ENCODE results near the gene TMEM123.
"Not testable (repeated sequence)": the region's sequence is repeated elsewhere in the genome, so short reads cannot be mapped to it uniquely, and the experiment has no call there.

The TMEM123 gene

DNA sequence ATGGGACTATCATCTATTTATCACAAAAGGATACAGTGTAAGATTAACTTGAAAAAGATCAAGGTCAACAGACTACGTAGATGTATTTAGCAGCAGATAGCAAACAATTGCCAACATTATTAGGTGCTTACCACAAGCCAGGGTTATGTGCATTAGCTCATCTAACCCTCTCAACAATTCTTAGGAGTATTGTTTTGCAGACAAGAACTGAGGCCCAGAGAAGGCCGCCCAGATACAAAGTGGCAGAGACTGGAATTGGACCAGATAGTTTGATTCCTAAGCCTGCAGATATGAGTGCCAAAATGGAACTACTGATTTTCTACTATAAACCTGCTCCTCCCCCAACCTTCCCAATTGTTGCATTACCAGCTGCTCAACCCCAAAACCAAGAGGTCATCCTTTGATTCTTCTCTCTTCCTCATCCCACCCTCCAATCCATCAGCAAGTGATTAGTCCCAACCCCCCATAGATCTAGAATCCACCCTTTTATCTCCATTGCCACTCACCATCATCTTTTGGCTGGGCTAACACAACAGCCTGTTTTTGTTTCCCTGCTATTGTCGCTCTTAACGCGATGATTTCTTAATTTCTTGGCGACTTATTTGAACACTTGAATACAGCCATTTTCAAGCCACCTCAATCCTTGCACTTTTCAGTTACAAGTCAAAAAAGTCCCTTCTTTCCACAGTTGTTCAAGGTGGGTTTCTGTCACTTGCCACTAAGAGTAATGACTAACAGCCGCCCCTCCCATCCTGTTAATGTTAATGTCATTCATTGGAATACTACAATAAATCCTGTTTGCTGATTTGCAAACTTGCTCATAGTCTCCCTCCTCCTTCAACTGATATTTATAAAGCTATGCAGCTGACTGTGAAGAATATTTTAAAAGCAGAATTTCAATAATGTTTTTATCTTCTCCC, 2.7 kb downstream of the TMEM123 start:
- no peak for DNase-seq (ENCODE audit: low read depth in 1 of 2, low spot score in 1 of 2)

DNA sequence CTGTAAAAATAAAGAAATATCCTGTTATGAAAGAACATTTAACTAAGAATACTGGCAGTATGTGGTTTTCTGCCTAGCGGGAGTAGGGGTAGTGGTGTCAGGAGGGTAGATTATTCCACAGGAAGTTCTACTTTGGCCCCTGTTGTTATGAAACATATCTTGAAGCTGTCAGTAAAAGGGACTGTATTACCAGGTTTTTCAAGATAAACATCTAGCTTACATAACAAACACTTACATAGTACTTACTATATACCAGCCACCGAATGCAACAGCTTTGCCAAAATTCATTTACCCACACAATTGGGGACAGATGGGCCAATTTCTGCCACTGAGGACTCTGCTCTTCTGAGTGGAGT, 3.7 kb downstream of the TMEM123 start:
- no peak for DNase-seq (ENCODE audit: low read depth in 1 of 2, low spot score in 1 of 2)

DNA sequence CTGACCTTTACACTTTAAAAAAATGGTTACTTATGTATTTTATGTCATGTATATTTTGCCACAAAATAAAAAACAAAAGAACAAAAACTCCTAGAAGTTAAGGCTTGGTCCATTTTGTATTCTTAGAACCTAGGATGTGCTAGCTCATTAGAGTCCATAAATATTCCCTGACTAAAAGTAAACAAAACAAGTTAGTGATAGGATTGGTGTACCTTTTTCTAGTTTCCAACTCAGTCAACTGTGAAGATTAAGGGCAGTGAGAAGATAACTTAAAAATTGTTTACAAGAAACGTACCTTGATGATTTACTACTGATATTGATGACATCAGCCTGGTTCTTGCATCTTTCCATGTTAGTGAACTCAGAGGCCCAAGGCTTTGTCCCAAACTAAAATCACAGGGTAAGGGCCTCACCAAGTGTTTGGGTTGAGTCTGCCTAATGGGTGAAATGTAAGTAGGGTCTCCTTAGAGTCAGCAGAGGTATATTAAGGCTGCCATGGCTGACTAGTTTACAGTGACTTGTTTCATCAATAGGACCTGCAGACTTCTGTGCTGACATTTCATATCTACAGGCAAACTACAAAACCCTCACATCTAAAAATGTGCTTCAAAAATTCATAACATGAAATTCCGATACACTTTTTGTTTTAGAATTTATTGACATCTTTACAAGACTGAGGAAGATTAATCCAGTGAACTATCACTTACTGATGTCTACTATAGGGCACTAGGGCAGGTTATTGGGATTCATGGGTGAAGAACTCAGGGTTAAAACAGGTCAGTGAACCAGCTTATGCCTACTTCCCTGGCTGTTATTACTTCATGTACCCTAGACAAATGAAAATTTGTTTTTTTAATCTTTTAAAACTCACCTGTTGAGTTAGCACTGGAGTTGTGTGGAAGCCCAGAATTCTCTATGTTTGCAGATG, 4.4 kb downstream of the TMEM123 start:
- no peak for DNase-seq (ENCODE audit: low read depth in 1 of 2, low spot score in 1 of 2)

DNA sequence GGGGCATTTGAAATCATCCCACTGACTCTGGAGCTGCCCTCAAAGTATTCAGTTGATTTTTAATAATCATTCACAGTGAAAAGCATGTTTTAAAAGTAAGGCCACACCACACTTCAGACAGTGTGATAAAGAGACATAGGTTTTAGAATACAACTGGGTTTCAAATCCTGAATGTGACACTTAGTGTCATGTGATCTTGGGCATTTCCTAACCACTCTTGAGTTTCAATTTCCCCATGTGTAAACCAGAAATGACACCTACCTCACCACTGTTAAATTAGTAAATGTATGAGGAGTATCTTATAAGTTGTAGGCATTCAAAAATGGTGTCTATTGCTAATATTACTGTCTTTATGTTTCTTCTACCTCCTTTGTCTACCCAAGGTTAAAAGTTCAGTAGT, 5.4 kb downstream of the TMEM123 start:
- no peak for DNase-seq (ENCODE audit: low read depth in 1 of 2, low spot score in 1 of 2)

DNA sequence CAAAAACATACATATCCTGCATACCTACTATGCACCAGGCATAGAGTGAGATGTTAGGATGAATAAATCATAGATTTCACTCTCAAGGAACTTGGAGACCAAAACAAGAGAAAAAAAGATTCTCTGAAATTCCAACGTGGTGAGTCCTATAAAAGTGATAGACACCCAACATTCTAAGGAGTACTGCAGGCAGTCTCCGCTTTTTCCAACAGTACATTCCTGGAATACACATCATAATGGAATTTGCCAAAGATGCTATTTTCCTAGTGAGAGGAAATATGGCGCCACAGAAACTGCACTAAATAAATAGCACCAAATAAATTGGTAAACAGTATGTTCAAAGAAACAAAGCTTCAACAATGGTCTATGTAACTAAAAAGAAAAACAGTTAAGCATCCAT, 6.0 kb downstream of the TMEM123 start:
- DNase-seq (ENCODE audit: low read depth in 1 of 2, low spot score in 1 of 2) = no peak

DNA sequence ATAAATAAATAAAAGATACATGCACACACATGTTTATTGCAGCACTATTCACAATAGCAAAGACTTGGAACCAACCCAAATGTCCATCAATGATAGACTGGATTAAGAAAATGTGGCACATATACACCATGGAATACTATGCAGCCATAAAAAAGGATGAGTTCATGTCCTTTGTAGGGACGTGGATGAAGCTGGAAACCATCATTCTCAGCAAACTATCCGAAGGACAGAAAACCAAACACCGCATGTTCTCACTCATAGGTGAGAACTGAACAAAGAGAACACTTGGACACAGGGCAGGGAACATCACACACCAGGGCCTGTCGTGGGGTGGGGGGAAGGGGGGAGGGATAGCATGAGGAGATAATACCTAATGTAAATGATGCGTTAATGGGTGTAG, 7.9 kb downstream of the TMEM123 start:
- DNase-seq (ENCODE audit: low read depth in 1 of 2, low spot score in 1 of 2) = not testable (repeated sequence)

DNA sequence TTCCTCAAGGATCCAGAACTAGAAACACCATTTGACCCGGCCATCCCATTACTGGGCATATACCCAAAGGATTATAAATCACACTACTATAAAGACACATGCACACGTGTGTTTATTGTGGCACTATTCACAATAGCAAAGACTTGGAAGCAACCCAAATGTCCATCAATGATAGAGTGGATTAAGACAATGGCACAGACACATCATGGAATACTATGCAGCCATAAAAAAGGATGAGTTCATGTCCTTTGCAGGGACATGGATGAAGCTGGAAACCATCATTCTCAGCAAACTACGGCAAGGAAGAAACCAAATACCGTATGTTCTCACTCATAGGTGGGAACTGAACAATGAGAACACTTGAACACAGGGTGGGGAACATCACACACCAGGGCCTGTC, 8.4 kb downstream of the TMEM123 start:
- DNase-seq (ENCODE audit: low read depth in 1 of 2, low spot score in 1 of 2) = not testable (repeated sequence)

DNA sequence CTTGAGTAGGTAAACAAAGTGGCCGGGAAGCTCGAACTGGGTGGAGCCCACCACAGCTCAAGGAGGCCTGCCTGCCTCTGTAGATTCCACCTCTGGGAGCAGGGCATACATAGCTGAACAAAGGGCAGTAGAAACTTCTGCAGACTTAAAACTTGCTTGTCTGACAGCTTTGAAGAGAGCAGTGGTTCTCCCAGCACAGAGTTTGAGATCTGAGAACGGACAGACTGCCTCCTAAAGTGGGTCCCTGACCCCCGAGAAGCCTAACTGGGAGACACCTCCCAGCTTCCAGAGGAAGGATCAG, 13.6 kb downstream of the TMEM123 start:
- not testable (repeated sequence) for DNase-seq (ENCODE audit: low read depth in 1 of 2, low spot score in 1 of 2)

DNA sequence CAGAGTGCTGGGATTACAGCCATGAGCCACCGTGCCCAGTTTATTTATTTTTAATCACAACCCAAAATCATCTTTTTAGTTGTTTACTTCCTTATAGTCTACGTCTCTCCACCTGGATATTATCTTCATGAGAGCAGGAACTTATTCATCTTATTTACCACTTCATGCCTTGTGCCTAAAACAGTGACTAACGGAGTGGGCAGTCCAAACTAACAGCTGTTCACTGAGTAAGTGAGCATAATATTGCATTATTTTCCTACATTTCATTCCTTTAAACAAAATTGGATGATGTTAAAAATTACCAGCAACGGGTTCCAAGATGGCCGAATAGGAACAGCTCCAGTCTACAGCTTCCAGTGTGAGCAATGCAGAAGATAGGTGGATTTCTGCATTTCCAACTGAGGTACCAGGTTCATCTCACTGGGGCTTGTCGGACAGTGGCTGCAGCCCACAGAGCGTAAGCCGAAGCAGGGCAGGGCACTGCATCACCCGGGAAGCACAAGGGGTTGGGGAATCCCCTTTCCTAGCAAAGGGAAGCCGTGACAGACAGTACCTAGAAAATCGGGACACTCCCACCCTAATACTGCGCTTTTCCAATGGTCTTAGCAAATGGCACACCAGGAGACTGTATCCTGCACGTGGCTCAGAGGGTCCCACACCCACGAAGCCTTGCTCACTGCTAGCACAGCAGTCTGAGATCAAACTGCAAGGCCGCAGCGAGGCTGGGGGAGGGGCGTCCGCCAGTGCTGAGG, 14.1 kb downstream of the TMEM123 start:
- DNase-seq (ENCODE audit: low read depth in 1 of 2, low spot score in 1 of 2) = no peak

DNA sequence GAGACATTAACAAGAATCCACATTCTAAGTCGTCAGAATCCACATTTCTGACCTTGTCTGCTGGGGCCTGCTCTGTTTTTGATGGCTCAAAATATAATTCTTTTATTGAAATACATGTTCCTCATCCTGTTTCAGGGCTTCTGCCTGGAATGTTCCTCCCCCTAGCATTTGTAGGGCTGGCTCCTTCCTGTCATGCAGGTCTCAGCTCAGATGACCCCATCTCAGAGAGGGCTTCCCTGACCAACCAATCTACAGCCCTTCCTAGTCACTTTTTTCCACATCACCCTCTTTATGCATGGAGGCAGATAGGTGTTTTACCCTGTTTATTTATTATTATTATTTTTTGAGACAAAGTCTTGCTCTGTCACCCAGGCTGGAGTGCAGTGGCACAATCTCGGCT, 14.8 kb downstream of the TMEM123 start:
- no peak for DNase-seq (ENCODE audit: low read depth in 1 of 2, low spot score in 1 of 2)

DNA sequence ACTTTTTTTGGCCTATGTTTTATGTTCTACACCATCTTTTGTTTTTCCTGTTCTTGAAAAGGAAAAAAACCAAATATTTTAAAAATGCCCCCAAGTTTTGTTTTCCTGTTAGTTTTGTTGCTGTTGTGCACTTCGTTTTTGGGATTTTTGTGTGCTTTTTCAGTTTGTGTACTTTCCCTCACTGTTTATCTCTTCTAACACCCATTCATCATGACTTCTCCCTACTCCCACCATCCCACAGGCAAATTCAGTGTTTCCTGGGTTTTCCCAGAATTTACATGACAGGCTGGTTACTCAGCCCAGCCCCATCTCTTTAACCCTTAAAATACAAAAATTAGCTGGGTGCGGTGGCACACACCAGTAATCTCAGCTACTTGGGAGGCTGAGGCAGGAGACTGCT, 15.6 kb downstream of the TMEM123 start:
- DNase-seq (ENCODE audit: low read depth in 1 of 2, low spot score in 1 of 2) = no peak

DNA sequence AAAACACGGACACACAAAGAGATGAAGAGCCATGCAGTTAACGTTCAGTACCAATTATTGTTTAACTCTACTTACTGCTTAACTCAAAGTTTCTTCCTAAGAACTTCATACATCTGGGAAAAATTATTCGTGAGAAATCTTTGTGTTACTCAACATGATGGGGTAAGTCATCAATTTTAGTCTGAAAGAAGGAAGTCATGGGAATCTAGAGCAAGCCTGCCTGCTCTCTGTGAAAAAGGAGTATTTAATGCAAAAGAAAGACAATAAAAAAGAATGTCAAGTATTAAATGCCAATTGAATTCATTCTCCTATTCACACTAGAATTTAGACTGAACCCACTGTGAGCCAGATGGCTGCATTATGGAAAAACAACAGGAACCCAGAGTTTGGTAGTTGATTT, 16.0 kb downstream of the TMEM123 start:
- no peak for DNase-seq (ENCODE audit: low read depth in 1 of 2, low spot score in 1 of 2)

DNA sequence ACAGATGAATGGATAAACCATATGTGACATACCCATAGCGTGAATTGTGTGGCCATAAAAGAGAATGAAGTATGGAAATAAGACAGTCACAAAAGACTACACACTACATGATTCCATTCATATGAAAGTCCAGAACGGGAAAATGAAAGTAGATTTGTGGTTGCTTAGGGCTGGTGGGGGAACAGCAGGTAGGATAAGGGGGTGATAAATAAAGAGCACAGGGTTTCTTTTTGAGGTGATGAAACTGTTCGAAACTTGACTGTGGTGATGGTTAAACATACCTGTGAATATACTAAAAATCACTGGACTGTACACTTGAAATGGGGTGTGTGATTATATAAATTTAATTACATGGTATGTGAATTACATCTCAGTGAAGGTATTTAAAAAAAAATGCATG, 16.9 kb downstream of the TMEM123 start:
- no peak for DNase-seq (ENCODE audit: low read depth in 1 of 2, low spot score in 1 of 2)

DNA sequence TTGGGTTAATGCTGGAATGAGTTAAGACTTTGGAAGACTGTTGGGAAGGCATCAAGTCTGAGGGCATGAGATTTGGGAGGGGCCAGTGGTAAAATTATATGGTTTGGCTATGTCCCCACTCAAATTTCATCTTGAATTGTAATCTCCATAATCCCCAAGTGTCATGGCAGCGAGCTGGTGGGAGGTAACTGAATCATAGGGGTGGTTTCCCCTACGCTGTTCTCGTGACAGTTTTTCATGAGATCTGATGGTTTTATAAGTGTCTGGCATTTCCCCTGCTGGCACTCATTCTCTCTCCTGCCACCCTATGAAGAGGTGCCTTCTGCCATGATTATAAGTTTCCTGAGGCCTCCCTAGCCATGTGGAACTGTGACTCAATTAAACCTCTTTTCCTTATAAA, 19.0 kb downstream of the TMEM123 start:
- DNase-seq (ENCODE audit: low read depth in 1 of 2, low spot score in 1 of 2) = not testable (repeated sequence)

DNA sequence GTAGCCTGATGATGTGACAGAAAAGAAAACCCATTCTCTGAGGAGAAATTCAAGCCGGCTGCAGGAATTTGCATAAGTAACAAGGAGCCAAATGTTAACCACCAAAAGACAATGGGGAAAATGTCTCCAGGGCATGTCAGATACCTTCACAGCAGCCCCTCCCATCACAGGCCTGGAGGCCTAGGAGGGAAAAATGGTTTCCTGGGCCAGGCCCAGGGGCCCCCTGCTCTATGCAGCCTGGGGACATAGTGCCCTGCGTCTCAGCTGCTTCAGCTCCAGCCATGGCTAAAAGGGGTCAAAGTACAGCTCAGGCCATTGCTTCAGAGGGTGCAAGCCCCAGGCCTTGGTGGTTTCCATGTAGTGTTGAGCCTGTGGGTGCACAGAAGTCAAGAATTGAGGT, 20.0 kb downstream of the TMEM123 start:
- DNase-seq (ENCODE audit: low read depth in 1 of 2, low spot score in 1 of 2) = not testable (repeated sequence)

DNA sequence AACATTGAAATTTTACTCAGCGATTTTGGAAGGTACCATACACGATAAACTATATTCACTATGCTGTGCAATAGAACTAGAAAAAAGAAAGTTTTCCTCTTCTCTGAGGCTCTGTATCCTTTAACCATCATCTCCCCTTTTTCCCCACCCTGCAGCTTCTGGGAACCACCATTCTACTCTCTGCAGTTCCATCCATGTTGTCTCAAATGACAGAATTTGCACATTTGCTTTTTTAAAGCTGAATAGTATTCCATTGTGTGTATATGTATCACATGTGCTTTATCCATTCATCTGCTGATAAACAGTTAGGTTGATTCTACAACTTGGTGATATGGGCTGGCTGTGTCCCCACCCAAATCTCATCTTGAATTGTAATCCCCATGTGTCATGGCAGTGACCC, 21.2 kb downstream of the TMEM123 start:
- DNase-seq (ENCODE audit: low read depth in 1 of 2, low spot score in 1 of 2) = no peak

DNA sequence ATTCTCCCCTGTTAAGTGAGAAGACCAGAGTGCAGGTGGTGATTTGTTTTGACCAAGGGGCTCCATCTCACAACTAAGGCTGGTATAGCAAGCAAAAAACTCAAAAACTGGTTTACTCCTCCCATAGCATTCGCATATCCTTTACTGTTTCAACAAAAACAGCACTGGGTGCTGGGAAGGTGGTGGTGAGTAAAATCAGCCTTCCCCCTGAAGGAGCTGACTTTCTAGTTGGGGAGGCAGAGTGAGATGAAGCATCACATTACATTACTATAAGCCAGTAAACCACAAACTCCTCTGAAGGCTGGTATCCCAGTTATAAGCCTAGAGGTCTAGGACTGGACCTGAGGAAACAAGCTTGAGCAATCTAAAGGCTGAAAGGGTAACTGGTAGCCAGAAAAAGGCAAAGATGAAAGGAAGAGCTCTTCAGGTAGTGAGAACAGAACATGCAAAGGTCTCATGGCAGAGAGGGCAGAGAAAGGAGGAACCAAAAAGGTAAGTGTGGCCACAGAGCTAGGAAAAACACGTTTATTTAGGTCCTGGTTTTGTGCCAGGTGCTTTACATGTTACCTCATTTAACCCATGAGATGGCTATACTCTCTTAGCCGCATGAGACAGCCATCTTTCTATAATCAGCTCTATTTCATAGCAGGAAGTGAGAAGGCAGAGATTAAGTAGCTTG, 22.3 kb downstream of the TMEM123 start:
- DNase-seq (ENCODE audit: low read depth in 1 of 2, low spot score in 1 of 2) = no peak

DNA sequence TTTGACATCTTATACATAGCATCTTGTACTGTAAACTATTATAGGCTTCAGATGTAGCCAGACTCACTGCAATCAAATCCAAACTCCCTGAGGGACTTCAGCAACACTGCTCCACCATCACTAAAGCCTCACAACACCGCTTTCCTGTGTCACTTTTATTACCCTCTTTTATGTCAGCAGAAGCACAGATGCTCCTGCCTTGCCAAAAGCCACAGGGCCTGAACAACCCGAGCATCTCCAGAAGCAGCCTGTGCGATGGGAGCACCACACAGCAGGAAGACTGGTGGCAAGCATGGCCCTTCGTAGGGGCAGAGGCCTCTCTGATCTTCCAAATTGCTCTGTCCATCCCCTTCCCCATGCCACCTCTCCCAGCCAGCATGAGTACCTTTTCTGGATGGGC, 22.9 kb downstream of the TMEM123 start:
- no peak for DNase-seq (ENCODE audit: low read depth in 1 of 2, low spot score in 1 of 2)

DNA sequence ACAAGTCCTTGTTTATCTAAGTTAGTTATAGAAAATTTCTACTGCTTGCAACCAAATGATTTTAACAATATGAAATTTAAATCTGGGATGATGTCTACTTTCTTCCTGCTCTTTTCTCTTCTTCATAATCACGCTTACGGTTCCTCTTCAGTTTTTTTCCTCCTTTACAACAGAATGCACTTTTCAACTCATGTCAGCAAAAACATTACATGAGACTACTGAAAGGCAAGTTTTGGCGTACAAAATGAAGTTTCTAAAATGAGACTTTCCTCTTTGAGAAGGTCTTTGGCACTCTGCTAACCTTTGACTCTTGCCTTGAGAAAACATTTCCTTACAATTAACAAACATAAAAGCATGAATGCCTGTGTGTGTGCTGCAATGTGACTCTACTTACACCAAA, 23.3 kb downstream of the TMEM123 start:
- no peak for DNase-seq (ENCODE audit: low read depth in 1 of 2, low spot score in 1 of 2)

DNA sequence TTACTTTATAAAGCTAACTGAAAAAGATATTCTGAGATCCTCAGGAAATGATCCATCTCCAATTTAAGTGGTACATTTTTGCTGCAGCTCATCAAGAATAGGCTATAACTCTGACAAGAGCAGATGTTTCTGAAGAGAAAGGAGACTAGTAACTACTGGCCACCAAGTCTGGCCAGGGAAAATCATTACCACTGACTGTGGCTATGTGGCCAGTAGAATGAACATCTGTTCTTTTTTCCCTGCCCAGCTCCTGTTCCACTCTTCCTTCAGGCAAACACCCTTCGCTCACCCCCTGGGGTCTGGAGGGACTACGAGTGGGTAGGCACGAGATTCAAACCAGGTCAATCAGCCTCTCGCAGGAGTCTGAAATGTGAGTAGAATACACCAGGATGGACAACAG, 23.9 kb downstream of the TMEM123 start:
- no peak for DNase-seq (ENCODE audit: low read depth in 1 of 2, low spot score in 1 of 2)

DNA sequence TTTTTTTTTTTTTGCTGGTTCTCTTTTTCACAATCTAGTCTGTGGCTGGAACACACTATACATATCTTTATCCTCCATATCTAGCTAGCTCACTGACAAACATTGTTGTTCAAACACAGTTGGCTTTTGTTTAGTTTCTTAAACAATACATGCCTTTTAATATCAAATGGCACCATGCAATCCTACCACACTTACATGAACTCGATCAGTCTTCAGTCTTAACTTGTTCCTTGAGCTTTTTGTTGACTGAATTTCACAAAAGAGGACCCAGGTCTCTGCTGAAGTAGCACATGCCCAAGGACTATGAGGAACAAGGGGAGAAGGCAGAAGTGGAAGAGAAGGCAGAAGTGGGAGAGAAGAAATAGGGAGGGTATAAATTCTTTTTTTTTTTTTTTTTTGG, 25.5 kb downstream of the TMEM123 start:
- DNase-seq (ENCODE audit: low read depth in 1 of 2, low spot score in 1 of 2) = no peak

Data from activated T-helper 1 cell treated with anti-CD3 and anti-CD28 coated beads, Interleukin-2, amount 50 U/mL, for 16 hours (primary cell).